Stimulated activated CD4-positive, alpha-beta T cell treated with anti-CD3 and anti-CD28 coated beads, Interleukin-15, amount 100 ng/mL, for 1 hour (primary cell): Measurements from ENCODE around the gene C2orf49.

Experiments used
- DNase-seq, 2 donors: peaks; one replicate each; pipeline ENCODE4 v3.0.0-alpha.2; 2020; ENCODE audit warnings: low read depth in 1 of 2, low spot score in 1 of 2

The C2orf49 gene

DNA sequence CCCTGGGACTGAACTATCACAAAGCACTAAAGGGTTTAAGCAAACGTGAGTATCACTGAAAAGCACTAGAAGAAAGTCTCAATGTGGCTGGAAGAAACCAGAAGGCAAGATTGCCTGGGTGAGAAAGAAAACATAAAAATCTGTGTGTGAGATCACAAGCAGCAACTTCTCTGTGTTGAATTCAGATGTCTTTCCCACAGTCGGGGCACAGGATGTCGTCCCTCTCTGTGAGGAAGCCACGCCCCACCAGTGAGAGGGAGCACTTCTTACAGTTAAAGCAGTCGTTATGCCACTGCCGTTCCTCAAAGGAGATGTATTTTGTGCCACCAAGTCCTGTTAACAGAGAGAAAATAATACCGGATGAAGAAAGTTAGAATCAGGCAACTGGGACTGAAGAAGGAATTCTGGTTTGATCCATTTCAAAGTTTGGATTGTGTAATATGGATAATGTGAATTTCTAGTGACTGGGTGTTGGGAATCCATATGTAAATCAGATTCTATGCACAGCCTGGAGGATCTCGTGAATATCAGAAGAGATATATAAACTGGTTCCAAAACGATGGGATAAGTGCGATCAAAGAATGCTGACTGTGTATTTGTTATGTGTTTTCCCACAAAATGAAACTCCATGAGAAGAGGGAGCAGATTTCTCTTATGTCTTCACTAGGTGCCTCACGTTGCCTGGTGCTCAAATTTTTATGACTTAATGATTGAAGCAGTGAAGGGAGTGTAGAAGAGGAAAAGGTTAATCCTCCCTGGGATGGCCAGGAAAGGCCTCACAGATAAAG lies 24.0 kb downstream of the C2orf49 start:
- DNase-seq = no peak

DNA sequence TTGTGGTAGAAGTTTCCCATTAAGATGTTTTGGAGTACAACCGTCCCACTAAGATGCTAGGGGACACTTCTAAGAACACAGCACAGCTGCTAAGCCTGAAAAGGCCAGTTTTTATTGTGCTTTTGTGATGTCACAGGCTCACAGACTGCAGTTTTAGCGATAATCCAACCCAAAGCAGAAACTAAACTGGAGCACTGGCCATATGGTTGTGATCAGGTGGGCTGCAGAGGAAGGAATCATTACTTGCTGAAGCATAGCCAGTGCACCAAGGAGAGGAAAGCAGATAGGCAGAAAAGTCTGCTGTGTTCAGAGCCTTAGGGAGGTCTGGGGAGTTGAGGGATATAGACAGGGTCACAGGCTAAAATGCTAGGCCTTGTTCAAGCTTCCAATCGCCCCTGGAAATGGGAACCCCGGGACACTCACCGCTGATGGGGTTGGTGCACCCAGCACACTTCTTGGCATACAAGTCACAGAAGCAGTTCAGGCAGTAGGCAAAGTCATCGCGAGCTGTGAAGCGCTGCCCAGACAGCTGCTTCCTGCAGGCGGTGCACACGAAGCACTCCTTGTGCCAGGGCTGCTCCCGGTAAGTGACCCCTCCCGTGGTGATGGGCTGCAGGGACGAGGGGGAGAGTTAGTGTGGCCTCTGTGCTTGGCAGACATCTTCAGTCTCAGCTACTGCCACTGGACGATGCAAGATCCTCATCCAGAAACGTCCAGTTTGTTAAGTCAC lies 25.7 kb downstream of the C2orf49 start:
- DNase-seq = no peak

DNA sequence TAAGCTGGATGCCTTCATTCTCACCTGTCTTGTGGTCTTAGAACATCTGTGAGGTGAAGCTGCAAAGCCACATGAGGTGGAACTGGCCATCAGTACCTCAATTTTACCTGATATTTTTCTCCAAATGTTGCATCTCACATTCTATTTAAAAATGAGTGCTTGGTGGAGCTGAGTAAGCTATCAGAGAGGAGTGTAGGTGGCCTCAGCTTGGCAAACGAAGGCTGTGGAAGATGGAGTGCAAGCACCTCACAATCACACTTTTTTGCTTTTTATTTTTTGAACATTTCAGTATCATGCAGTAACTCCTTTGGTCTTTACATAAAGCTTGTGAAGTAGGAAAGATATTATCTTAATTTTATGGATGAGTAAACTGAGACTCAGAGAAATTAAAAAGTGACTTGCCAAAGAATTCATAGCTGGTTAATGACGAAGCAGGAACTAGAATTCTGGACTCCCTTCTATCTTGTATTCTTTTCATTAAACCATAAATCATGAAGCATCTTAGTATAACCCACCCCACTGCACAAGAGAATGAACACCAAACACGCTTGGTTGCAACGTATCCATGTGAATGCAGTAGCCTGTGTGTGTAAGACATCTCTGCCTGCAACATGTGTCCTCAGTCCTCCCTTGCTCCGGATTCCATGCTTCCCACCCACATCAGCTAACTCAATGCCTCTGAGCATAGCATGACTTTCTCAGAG lies 27.2 kb downstream of the C2orf49 start:
- DNase-seq = no peak

DNA sequence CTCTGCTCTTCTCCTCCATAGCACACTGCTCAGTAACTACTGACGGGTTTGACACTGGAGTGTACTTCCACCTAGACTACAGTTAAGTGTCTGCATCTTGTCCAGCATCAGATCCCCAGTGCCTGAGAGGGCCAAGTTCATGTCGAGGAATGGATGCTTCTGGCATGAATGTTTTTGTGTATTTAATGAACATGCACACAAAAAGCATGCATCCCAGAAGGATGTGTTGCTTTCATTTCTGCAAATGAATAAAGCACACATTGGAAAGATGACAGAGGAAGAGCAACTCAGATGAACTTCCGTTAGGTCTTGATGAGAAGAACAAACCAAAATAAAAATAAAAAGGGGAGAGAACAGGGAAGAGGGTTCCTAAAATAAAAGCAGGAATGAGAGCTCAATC lies 27.9 kb downstream of the C2orf49 start:
- no peak for DNase-seq

DNA sequence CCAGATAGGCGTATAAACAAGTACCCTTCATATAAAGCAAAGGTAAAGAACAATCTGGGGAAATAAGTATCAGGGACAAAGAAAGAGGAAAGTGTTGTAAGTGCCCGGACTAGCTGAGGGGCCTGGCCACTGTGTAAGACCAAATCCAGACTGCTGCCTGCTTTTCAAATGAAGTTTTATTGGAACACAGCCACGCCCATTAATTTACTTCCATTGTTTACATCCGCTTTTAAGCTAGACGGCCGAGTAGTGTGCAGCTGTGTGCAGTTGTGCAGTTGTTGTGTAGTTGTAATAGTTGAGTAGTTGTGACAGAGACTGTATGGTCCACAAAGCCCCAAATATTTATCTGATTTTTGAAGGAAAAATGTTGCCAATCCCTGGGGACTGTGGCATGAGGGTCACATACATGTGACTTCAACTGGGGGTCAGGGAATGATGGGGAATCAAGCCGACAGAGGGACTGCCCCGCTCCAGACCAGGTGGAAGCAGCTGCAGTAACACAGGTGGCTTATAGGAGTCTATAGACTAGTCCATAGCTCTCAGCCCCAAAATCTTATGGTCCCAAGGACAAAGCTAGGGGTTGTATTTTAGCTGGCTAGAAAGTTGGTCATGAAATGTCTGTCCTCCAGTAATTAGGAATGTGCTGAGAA lies 31.5 kb downstream of the C2orf49 start:
- no peak for DNase-seq

DNA sequence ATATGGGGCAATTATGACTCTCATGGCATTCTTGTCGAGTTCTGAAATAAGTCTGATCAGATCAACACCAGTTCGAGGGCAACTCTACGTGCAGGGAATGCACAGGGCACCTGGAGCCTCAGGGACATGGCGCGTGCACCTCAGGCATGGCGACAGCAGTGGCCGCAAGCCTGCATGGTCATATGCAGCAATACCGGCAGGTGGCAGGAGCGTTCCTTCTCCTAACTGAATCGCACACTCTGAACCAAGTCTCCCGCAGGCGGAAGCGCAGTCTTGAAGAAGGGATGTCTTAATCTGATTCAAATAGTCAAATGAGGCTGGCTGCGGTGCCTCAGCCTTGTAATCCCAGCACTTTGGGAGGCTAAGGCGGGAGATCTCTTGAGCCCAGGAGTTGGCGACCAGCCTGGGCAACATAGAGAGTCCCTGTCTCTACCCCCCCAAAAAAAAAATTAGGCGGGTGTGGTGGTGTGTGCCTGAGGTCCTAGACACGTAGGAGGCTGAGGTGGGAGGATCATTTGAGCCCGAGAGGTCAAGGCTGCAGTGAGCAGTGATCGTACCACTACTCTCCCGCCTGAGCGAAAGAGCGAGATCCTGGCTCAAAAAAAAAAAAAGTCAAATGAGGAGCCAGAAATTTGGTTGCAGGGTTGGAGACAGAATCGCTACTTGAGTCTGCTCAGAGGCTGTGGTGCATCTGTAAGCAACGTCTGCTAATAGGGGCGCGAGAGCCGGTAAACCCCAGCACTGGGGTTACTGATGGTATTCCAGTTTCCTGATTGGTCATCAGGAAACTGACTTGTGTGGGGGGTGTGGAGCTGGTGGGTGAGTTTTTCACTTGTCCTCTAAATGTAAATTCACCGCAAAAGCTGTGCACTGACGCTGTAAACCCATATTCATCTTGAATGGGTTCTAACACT lies 32.7 kb downstream of the C2orf49 start:
- peak; percentile 69 to 79 for DNase-seq

DNA sequence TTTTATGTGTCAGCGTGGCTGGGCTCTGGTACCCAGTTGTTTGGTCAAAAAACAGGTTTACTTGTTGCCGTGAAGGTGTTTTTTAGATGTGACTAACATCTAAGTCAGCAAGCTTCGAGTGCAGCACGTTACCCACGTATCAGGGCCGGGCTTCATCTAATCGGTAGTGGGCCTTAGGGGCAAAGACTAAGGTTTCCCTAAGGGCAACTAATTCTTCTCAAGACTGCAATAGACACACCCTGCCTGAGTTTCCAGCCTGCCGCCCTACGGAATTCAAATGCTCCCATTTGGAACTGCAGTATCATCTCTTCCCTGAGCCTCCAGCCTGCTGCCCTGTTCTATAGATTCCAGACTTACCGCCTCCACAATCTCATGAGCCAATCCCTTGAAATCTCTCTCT lies 33.8 kb downstream of the C2orf49 start:
- DNase-seq = no peak

DNA sequence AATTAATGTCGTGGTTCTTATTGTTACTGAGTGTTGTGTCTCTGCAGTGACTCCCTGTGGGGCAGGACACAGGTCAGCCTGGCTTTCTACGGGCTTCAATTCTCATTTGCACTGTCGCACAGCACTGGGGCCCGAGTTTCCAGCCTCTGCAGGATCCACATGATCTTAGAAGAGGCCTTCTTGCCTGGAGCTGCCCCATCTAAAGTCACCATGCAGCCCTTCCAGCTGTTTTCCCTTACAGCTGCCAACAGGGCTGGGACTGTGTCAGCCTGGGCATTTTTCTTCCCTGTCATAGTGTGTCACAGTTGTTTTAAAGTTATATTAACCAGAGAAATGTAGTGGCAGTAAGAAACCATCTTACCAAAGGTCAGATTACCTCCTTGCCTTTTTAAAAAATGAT lies 34.5 kb downstream of the C2orf49 start:
- no peak for DNase-seq

DNA sequence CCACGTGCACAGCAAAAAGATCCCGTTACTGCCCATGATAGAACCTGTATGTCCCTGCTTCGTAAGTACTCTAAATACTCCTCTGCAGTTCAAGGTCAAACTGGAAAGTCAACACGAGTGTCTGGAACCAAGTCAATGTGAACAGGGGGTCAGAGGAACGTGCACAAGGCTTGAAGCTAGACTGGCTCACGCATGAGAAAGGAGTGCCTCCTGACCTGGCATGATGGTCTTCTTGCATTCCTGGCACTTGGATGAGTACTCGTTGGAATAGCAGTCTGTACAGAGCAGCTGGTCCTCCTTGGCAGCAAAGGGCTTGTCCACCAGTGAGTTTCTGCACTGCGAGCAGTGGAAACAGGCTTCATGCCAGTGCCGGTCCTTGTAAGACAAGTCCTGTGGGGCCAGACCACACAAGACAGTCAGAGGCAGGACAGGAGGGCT lies 36.0 kb downstream of the C2orf49 start:
- no peak for DNase-seq

DNA sequence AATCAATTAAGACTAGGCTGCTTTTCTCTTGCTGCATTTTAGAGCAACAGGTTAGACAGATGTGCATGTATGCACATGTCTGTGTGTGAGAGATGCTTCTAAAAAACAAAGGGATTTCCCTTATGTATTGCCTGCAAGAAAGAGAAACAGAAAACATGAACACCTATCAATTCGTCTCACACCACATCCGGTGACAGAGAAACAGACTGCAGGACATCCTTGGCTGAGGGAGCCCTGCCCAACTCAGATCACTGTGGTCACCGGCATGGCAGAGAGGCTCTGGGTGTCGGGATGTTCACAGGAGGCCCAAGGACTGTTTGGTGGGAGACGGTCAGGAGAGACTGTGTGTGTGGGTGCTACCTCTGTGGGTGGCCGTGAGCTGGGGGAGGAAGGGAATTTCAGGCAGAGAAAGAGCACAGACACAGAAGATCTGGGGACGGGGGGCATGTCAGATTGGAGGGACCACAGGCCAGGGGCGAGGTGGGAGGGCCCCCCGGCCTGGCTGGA lies 36.6 kb downstream of the C2orf49 start:
- no peak for DNase-seq

DNA sequence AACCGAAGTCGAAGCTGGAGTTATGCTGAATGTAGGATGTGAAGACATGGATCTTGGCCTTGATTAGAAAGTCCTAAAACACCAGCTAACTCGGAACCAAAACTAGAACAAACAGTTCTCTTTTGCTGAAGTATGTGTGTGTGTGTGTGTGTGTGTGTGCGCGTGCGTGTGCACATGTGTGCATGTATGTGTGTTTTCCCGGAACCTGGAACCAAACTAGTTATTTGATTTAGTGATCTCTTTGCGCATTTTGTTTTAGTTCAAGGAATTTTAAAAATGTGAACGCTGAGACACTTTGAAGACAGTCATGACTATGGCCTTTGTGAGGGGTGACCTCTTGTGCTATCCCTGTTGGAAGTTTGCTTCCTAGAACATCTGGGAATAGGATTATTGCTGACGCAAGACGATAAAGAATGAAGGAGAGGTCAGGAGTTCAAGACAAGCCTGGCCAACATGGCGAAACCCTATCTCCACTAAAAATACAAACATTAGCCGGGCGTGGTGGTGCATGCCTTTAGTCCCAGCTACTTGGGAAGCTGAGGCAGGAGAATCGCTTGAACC lies 37.7 kb downstream of the C2orf49 start:
- no peak for DNase-seq

DNA sequence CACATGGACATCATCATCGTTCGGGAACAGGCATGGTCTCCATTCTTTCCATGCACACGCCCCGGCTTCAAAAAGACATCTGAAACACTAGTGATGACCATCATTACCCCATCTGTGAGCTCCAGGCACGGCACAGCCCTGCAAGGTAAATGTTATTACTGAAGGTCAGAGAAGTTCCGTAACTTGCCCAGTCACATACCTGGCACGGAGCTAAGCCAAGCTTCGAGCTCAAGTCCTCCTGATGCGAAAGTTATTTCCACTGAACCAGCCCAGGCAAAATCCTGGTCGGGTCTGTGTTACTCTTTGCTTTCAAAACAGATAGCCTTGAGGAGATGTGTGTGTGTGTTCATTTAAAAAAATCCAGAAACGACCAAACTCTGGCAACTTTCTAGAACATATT lies 38.7 kb downstream of the C2orf49 start:
- DNase-seq = no peak

DNA sequence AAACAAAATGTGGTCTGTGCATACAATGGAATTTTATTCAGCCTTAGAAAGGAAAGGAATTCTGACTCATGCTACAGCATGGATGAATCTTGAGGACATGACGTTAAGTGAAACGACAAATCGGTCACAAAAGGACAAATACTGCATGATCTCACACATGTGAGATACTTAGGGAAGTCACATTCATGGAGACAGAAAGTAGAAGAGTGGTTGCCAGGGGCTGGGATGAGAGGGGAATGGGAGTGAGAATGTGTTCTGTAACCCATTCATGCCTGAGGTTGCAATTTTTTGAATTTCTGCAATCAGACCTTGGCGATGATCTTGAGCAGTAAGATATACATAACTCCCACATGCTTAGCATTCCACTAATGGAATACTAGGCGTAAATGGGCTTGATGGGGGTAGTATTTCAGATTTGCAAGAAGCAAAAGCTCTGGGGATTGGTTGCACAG lies 39.5 kb downstream of the C2orf49 start:
- no peak for DNase-seq

DNA sequence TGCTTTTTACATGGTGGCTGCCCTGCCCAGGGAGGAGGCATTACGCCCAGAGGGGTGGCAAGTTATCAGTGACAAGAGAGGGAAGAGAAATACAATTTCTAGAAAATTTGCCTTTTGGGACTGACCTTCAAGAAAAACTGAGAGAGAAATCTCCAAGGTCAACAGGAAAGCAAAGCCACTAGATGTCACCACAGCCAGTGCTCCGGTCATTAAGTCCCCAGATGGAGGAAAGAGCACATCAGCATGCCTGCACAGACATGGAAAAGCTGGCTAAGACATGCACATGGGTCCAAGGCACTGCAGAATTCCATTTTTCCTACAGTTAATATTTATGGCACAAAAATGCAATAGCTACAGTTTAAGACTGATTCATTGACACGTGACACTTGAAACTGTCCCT lies 40.5 kb downstream of the C2orf49 start:
- no peak for DNase-seq

DNA sequence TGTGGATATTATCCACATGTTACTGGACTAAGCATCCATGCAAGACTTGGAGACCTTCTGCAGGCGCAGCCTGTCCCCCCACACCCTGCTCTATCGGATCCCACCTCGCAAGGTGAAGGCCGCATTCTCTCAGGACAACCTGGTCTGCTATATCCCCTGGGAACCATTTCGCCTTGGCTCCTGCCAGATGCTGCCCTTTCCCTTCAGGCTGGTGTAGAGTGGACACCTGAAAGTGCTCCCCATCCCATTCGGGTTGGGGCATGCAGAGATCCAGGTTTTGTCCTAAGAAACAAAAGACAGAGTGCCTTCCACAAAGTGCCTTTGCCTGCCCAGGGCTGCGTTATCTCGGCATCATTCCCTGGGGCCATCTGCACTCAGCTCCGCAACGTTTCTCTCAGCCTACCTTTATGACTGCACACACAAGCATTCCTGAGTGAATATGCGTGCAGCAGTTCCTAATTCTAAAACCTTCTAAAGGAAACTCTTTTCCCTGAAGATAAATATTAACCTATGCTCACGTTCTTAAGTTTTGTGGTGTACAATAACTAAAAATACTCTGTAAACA lies 41.0 kb downstream of the C2orf49 start:
- DNase-seq = no peak

DNA sequence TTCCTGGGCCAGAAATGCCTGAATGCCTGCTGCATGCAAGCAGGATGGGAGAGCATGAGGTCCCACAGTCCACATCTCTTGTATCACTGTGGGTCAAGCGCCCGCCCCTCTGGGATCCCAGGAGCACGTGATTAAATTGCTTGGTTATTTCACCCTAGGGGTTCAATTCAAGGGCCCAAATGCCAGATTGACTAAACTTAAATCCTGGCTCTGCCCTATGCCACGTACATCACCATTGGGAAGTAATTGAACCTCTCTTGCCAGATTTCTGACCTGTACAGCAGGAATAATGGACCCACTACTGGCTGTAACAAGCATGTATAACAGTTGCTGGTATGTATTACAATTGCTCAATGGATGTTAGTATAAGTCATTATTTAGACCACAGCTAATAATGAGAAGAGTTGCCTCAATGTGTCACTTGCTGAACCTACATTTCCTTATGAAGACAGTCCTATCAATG lies 41.6 kb downstream of the C2orf49 start:
- no peak for DNase-seq

DNA sequence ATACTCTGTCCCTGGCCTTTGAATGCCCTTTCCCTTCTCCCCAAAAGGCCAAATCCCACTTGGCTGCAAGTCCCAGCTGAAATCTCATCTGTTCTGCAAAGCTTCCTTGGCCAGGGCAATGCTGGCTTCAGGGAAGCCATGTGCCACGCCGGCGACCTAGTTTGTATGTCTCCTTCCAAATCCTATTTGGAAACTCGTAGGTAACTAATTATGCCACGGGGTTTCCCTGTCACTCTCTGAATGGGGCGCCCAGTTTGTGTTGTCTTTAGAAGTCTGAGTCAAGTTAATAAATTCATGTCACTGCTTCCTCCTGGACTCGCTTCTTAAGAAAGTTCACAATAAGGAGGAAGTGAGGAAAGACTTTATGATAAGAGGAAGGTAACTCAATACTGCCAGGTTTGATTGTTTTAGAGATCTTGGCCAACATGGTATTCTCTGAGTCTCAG lies 42.4 kb downstream of the C2orf49 start:
- DNase-seq = no peak

DNA sequence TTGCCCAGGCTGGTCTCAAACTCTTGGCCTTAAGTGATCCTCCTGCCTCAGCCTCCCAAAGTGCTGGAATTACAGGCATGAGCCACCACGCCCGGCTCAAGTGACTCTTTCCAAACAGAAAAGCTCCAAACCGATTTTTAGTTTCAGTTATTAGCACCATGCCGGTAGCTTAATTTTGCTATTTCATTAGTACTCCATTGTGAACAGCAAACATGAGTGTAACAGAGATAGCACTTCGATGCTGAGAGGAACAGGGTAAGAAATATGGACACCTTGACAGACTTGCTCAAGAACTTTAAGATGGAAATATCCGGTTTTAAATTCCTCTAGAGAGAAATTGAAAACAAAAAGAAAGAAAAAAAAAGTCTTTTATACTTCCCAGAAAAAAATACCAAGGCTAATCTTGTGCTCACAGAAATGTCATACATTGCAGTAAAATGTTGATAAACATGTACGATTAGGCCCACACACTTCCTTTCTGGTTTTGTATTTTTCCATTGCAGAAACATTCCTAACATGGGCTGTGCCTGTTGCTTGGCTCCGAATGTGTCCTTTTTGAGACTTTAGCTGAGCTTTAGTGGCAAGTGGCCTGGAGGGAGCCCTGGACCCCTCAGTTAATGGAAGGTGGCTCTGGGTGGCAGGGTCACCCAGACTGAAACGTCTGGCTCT lies 43.2 kb downstream of the C2orf49 start:
- DNase-seq = no peak
